Measurements from ENCODE around the gene FOXO1.

DNA sequence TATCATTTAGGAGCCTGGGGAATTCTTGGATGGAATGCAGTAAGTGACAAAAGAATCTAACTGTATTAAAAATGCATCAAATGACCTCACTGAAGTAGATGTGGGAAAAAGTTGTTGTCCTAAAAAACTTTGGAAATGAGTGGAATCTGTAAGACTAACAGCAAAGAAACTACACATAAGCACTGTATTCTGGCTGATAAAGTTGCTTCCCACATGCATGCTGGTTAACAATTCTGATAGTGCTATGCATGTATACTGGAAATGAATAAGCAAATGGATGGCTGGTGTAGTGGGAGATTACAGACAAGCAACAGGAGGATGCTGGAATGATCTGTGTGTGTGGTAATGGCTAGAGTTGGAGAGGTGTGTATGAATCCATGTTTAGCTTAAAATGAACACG is 138.5 kb downstream of the FOXO1 start:
- TF ChIP-seq, protein P1, sequence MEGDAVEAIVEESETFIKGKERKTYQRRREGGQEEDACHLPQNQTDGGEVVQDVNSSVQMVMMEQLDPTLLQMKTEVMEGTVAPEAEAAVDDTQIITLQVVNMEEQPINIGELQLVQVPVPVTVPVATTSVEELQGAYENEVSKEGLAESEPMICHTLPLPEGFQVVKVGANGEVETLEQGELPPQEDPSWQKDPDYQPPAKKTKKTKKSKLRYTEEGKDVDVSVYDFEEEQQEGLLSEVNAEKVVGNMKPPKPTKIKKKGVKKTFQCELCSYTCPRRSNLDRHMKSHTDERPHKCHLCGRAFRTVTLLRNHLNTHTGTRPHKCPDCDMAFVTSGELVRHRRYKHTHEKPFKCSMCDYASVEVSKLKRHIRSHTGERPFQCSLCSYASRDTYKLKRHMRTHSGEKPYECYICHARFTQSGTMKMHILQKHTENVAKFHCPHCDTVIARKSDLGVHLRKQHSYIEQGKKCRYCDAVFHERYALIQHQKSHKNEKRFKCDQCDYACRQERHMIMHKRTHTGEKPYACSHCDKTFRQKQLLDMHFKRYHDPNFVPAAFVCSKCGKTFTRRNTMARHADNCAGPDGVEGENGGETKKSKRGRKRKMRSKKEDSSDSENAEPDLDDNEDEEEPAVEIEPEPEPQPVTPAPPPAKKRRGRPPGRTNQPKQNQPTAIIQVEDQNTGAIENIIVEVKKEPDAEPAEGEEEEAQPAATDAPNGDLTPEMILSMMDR (IDR thresholded peaks at IDR 0.05): no peak
- TF ChIP-seq POLR2AphosphoS5 (IDR thresholded peaks at IDR 0.05): no peak
- no peak for TF ChIP-seq POLR2A (IDR thresholded peaks at IDR 0.05)
- no peak for TF ChIP-seq EP300 (IDR thresholded peaks at IDR 0.05)

All from sigmoid colon (tissue), 4 donors.